Body of pancreas (tissue), 4 donors: Measurements from ENCODE around the gene KRTAP10-4. TPM values are rescaled to one million over a fixed set of nuclear protein-coding genes. Genes with fewer than 3 reads are reported as not detected.

Experiments used
- ATAC-seq: fragments of 150-250 bp; one replicate; pipeline ENCODE4 v1.9.1; 2016
- DNase-seq, 4 donors: peaks; one replicate each; pipeline ENCODE4 v3.0.0-alpha.2; 2019
- H3K27ac ChIP-seq, 4 donors: fragments of 200-600 bp; sonication (generic); 1 replicate in 3 of 4; 2 replicates in 1 of 4; pipeline versions ENCODE4 v1.5.1 to v1.6.1; 2016 to 2019; ENCODE audit warnings: mild to moderate bottlenecking in 1 of 4, mixed read lengths in 1 of 4, moderate library complexity in 1 of 4
- H3K27me3 ChIP-seq, 2 donors: fragments of 200-600 bp; sonication (generic); one replicate each; pipeline ENCODE4 v1.6.0; 2016; ENCODE audit warnings: mild to moderate bottlenecking in 1 of 2
- H3K36me3 ChIP-seq, 2 donors: fragments of 200-600 bp; sonication (generic); replicated peaks in 1 of 2; 2 replicates each; pipeline ENCODE4 v1.5.1; 2016; ENCODE audit warnings: low read depth in 2 of 2; ENCODE audit not compliant: insufficient read depth in 1 of 2
- H3K4me1 ChIP-seq: fragments of 200-600 bp; sonication (generic); one replicate; pipeline ENCODE4 v1.6.0; 2016
- H3K4me3 ChIP-seq, 2 donors: fragments of 200-600 bp; sonication (generic); 1 replicate in 1 of 2; 2 replicates in 1 of 2; pipeline ENCODE4 v1.5.1; 2016 to 2019
- H3K9me3 ChIP-seq, 3 donors: fragments of 200-600 bp; sonication (generic); 1 replicate in 2 of 3; 2 replicates in 1 of 3; pipeline ENCODE4 v1.5.1; 2016
- CTCF ChIP-seq, 7 experiments: fragments of 450-650 bp in 4 of 7; fragments of 200-600 bp in 3 of 7; sonication (generic) in 3 of 7; IDR thresholded peaks; one replicate each; pipeline ENCODE4 v1.5.1; 2016 to 2019; ENCODE audit warnings: antibody characterized with exemption in 7 of 7
- POLR2A ChIP-seq, 3 donors: fragments of 450-650 bp; IDR thresholded peaks; one replicate each; pipeline ENCODE4 v1.6.1; 2016; ENCODE audit warnings: antibody characterized with exemption in 3 of 3, mild to moderate bottlenecking in 2 of 3
- WGBS, 2 donors: methylation state at CpG; one replicate each; pipeline ENCODE4 v1.1.5; 2017; 5-methylcytosine and 5-hydroxymethylcytosine counted together
- intact Hi-C: fragments of 100-400 bp; cut with DNase I; formaldehyde crosslinking; loops from one replicate; pipeline ENCODE4 v1.15.1; 2023
- total RNA-seq, 2 donors: library from RNA; depleted of rRNA; stranded (reverse); fragments of >200 nt; gene quantifications; one replicate each; pipeline ENCODE4 v1.1.0, GENCODE V29; 2016

KRTAP10-4 gene
- total RNA-seq, 2 donors from 2014 or later = not detected

GRCh38 chr21:44569861-44570517 lies 3.5 kb upstream of the KRTAP10-4 start:
- no peak for TF ChIP-seq CTCF (IDR thresholded peaks at IDR 0.05)
- TF ChIP-seq POLR2A (IDR thresholded peaks at IDR 0.05) = no peak
- DNase-seq = no peak
- Histone ChIP-seq H3K36me3 (no peaks in the 10 kb centered on the region), H3K27me3 (peaks cover 0 to 4% of the 10 kb centered on the region in 2 donors), H3K9me3 (no peaks in the 10 kb centered on the region), H3K4me3 (no peak overlapping the region), H3K27ac (no peak overlapping the region), H3K4me1 (no peaks in the 10 kb centered on the region)
- intact Hi-C loops = no loop called here
- 71 to 75% methylated on average over 12 of the region's 12 CpGs for WGBS, 2 donors
- ATAC-seq = no peak

- WGBS, 2 donors = 64 to 66% methylated on average over 3 to 4 of the region's 4 CpGs
- TF ChIP-seq POLR2A (IDR thresholded peaks at IDR 0.05) = no peak
- TF ChIP-seq CTCF (IDR thresholded peaks at IDR 0.05) = no peak
- H3K27ac ChIP-seq = no peak overlapping the region
- no peaks in the 10 kb centered on the region for H3K9me3 ChIP-seq
- no peaks in the 10 kb centered on the region for H3K4me1 ChIP-seq
- peaks cover 0 to 4% of the 10 kb centered on the region in 2 donors for H3K27me3 ChIP-seq
- no peak overlapping the region for H3K4me3 ChIP-seq
- no peak for ATAC-seq
- DNase-seq = no peak
- no peaks in the 10 kb centered on the region for H3K36me3 ChIP-seq
- intact Hi-C loops = no loop called here
These were observed 2.2 kb upstream of the KRTAP10-4 start for GRCh38 chr21:44571296-44571695.

GRCh38 chr21:44571844-44572782 lies 1.4 kb upstream of the KRTAP10-4 start:
- H3K4me3 ChIP-seq = no peak overlapping the region
- no peaks in the 10 kb centered on the region for H3K4me1 ChIP-seq
- ATAC-seq = no peak
- H3K27ac ChIP-seq = no peak overlapping the region
- intact Hi-C loops = no loop called here
- H3K9me3 ChIP-seq = no peaks in the 10 kb centered on the region
- H3K36me3 ChIP-seq = no peaks in the 10 kb centered on the region
- WGBS, 2 donors = 88 to 92% methylated on average over 32 to 40 of the region's 40 CpGs
- H3K27me3 ChIP-seq = peaks cover 0 to 4% of the 10 kb centered on the region in 2 donors
- no peak for DNase-seq
- TF ChIP-seq POLR2A (IDR thresholded peaks at IDR 0.05) (no peak), CTCF (IDR thresholded peaks at IDR 0.05) (no peak)

GRCh38 chr21:44572959-44573583 lies 458 bp upstream of the KRTAP10-4 start:
- DNase-seq (no peak), ATAC-seq (no peak)
- intact Hi-C loops = no loop called here
- WGBS, 2 donors = 45 to 69% methylated on average over 6 to 15 of the region's 15 CpGs
- Histone ChIP-seq H3K4me3 (no peak overlapping the region), H3K4me1 (no peaks in the 10 kb centered on the region), H3K9me3 (peaks cover 0 to 3% (median 0%) of the 10 kb centered on the region in 3 donors), H3K36me3 (no peaks in the 10 kb centered on the region), H3K27me3 (peaks cover 0 to 4% of the 10 kb centered on the region in 2 donors), H3K27ac (no peak overlapping the region)
- TF ChIP-seq CTCF (IDR thresholded peaks at IDR 0.05) (no peak), POLR2A (IDR thresholded peaks at IDR 0.05) (no peak)
